K562 (cell line): ENCODE measurements around the gene INHBE. TPM values are rescaled to one million over a fixed set of nuclear protein-coding genes. Genes with fewer than 3 reads are reported as not detected.
A peak's percentile ranks its signal among the peaks of the same experiment; 100 is the strongest.

ENCODE experiments used
- CREB1 ChIP-seq, 2 experiments: sonication (generic) in 1 of 2; formaldehyde crosslinking in 1 of 2; IDR thresholded peaks; 2 replicates each; pipeline versions ENCODE4 v1.6.1 to v1.8.0; 2012 to 2022; ENCODE audit warnings: inconsistent platforms in 1 of 2, mild to moderate bottlenecking in 1 of 2, missing genetic modification reagents in 1 of 2, moderate library complexity in 1 of 2
- ELF1 ChIP-seq: fragments of 200-800 bp; sonication (Bioruptor generic); IDR thresholded peaks from 2 replicates; pipeline ENCODE4 v1.6.1; 2016; ENCODE audit warnings: missing genetic modification characterization, missing compliant biosample characterization
- ESRRB ChIP-seq: fragments of 250-450 bp; sonication (Bioruptor Pico); IDR thresholded peaks from 2 replicates; pipeline ENCODE4 v1.5.0; 2020; ENCODE audit warnings: mild to moderate bottlenecking, moderate library complexity, borderline replicate concordance
- ETV1 ChIP-seq: fragments of 450-650 bp; conservative IDR thresholded peaks from 2 replicates; pipeline ENCODE4 v1.6.1; 2016; ENCODE audit warnings: missing genetic modification characterization, control low read depth, low read depth, missing compliant biosample characterization
- GTF2F1 ChIP-seq: IDR thresholded peaks from 2 replicates; pipeline ENCODE4 v1.6.1; 2011; ENCODE audit warnings: low read depth, low read length, improper control_type of control experiment
- HNRNPLL ChIP-seq: fragments of 200-400 bp; formaldehyde crosslinking; IDR thresholded peaks from 2 replicates; pipeline ENCODE4 v1.6.1; 2017; ENCODE audit warnings: low read length, low read depth, mild to moderate bottlenecking; ENCODE audit not compliant: poor library complexity, severe bottlenecking
- LCOR ChIP-seq: sonication (generic); formaldehyde crosslinking; IDR thresholded peaks from 2 replicates; pipeline ENCODE4 v1.8.0; 2022; ENCODE audit warnings: mild to moderate bottlenecking, missing genetic modification reagents
- MAZ ChIP-seq, 2 experiments: fragments of 450-650 bp in 1 of 2; sonication (generic) in 1 of 2; formaldehyde crosslinking; IDR thresholded peaks in 1 of 2; conservative IDR thresholded peaks in 1 of 2; 2 replicates each; pipeline versions ENCODE4 v1.4.0 to v1.5.0; 2020; ENCODE audit warnings: mild to moderate bottlenecking in 1 of 2, missing genetic modification reagents in 1 of 2
- RAD21 ChIP-seq, 2 experiments: fragments of 250-450 bp in 1 of 2; fragments of 450-650 bp in 1 of 2; sonication (Bioruptor Pico) in 1 of 2; formaldehyde crosslinking in 1 of 2; IDR thresholded peaks in 1 of 2; conservative IDR thresholded peaks in 1 of 2; 2 replicates each; pipeline versions ENCODE4 v1.4.0 to v1.8.0; 2020 to 2022; ENCODE audit warnings: mild to moderate bottlenecking in 2 of 2, moderate library complexity in 1 of 2
- TAF9B ChIP-seq: fragments of 450-650 bp; IDR thresholded peaks from 2 replicates; pipeline ENCODE4 v1.6.1; 2018; ENCODE audit warnings: mild to moderate bottlenecking; ENCODE audit not compliant: partially characterized antibody
- polyA plus RNA-seq, 8 experiments: library from polyadenylated mRNA; depleted of rRNA in 4 of 8; stranded (reverse) in 5 of 8; unstranded in 3 of 8; fragments of >200 nt; fragmentation: Nextera tagmentation in 2 of 8; fragmentation: Illumina TruSeq in 1 of 8; extraction: Ambion mirVana in 2 of 8; extraction: Trizol in 1 of 8; gene quantifications; 2 replicates each; pipeline versions ENCODE4 v1.2.1 to v1.2.3, GENCODE V29; 2011 to 2014; ENCODE audit warnings: inconsistent platforms in 1 of 8, missing spikeins in 1 of 8
- total RNA-seq, 7 experiments: library from RNA; depleted of rRNA in 6 of 7; stranded (reverse); fragments of >200 nt in 6 of 7; fragmentation: Illumina TruSeq in 2 of 7; extraction: Trizol in 2 of 7; gene quantifications; 2 replicates each; pipeline versions ENCODE4 v1.2.1 to v1.2.3, GENCODE V29; 2011 to 2021; ENCODE audit warnings: low replicate concordance in 1 of 7
- TF ChIP-seq, protein P1 (sequence below): IDR thresholded peaks from 2 replicates; pipeline ENCODE4 v1.6.1; 2016; ENCODE audit warnings: missing genetic modification characterization, missing compliant biosample characterization
- TF ChIP-seq, protein P2 (sequence below): conservative IDR thresholded peaks from 2 replicates; pipeline ENCODE4 v1.6.1; 2011; ENCODE audit warnings: low read depth, mild to moderate bottlenecking, low read length; ENCODE audit not compliant: control insufficient read depth
- TF ChIP-seq, protein P3 (sequence below): fragments of 200-800 bp; sonication (Bioruptor generic); IDR thresholded peaks from 2 replicates; pipeline ENCODE4 v1.6.1; 2017; ENCODE audit warnings: missing genetic modification characterization, missing compliant biosample characterization
- TF ChIP-seq, protein P4 (sequence below): fragments of 250-450 bp; sonication (Bioruptor Pico); IDR thresholded peaks from 2 replicates; pipeline ENCODE4 v1.6.1; 2021; ENCODE audit warnings: mild to moderate bottlenecking
- TF ChIP-seq, protein P5 (sequence below): fragments of 250-450 bp; sonication (Bioruptor Pico); IDR thresholded peaks from 2 replicates; pipeline ENCODE4 v1.8.0; 2021; ENCODE audit warnings: moderate library complexity, mild to moderate bottlenecking, inconsistent platforms

INHBE gene
- total and polyA plus RNA-seq, 9 of the 15 experiments (the other 6 are each of a cell fraction or from before 2014, with no cell fraction given): 0.94 to 9.9 (median 7.3) TPM

DNA sequence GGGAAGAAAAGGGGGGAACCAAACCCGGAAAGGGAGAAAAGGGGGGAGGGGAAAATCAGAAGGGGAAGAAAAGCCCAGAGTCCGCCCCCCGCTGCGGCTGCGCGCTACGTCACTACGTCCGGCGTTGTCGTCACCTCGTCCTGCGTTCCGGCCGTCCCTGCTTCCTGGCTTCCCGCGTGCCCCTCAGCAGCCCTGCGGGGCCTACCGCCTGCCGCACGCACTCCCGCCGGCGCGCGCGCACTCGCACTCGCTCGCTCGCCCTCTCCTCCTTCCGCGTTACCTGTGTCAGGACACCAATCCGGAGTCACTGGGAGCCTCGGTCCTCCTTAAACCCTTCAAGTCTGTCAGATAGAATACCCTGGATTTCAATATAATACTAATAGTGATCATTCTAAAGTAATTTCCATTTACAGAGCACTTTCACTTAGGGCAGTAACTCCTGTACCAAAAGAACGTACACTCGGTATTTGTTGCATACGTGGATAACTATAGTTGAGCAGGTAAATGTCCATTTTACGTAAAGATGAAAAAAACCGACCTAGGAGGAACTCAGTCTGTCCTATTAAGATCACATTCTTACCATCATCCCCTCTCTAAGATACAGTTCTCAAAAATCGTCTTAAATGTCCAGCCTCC is 24.1 kb upstream of the INHBE start, which contains the start of gene R3HDM2 (continued):
- TF ChIP-seq, protein P1, sequence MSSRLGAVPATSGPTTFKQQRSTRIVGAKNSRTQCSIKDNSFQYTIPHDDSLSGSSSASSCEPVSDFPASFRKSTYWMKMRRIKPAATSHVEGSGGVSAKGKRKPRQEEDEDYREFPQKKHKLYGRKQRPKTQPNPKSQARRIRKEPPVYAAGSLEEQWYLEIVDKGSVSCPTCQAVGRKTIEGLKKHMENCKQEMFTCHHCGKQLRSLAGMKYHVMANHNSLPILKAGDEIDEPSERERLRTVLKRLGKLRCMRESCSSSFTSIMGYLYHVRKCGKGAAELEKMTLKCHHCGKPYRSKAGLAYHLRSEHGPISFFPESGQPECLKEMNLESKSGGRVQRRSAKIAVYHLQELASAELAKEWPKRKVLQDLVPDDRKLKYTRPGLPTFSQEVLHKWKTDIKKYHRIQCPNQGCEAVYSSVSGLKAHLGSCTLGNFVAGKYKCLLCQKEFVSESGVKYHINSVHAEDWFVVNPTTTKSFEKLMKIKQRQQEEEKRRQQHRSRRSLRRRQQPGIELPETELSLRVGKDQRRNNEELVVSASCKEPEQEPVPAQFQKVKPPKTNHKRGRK (tag): peak; percentile 7
- TF ChIP-seq ELF1 (tag): peak; percentile 92
- peak; percentile 94 for TF ChIP-seq CREB1 (IDR thresholded peaks at IDR 0.05)
- peak; percentile 93 for TF ChIP-seq CREB1 (CRISPR knock-in tag; IDR thresholded peaks at IDR 0.05)
- 0 out of 2 replicates have a peak, but pooled peaks have one; percentile 25 for TF ChIP-seq ETV1 (tag)
- TF ChIP-seq, protein P2, sequence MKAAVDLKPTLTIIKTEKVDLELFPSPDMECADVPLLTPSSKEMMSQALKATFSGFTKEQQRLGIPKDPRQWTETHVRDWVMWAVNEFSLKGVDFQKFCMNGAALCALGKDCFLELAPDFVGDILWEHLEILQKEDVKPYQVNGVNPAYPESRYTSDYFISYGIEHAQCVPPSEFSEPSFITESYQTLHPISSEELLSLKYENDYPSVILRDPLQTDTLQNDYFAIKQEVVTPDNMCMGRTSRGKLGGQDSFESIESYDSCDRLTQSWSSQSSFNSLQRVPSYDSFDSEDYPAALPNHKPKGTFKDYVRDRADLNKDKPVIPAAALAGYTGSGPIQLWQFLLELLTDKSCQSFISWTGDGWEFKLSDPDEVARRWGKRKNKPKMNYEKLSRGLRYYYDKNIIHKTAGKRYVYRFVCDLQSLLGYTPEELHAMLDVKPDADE: peak; percentile 39; the same call in 1 of the 2 replicates
- peak; percentile 64 for TF ChIP-seq HNRNPLL
- TF ChIP-seq, protein P3, sequence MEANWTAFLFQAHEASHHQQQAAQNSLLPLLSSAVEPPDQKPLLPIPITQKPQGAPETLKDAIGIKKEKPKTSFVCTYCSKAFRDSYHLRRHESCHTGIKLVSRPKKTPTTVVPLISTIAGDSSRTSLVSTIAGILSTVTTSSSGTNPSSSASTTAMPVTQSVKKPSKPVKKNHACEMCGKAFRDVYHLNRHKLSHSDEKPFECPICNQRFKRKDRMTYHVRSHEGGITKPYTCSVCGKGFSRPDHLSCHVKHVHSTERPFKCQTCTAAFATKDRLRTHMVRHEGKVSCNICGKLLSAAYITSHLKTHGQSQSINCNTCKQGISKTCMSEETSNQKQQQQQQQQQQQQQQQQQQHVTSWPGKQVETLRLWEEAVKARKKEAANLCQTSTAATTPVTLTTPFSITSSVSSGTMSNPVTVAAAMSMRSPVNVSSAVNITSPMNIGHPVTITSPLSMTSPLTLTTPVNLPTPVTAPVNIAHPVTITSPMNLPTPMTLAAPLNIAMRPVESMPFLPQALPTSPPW: peak; percentile 76
- TF ChIP-seq, protein P4, sequence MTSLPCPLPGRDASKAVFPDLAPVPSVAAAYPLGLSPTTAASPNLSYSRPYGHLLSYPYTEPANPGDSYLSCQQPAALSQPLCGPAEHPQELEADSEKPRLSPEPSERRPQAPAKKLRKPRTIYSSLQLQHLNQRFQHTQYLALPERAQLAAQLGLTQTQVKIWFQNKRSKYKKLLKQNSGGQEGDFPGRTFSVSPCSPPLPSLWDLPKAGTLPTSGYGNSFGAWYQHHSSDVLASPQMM (CRISPR knock-in tag): no peak
- TF ChIP-seq MAZ (CRISPR knock-in tag; conservative IDR thresholded peaks at IDR 0.05 in 1 of 2, IDR thresholded peaks at IDR 0.05 in 1 of 2): peak in 1 of 2 experiments; percentile 91; a peak in 3 of 4 replicates
- no peak; the same call in 1 of the 2 replicates for TF ChIP-seq GTF2F1
- peak; percentile 46; the same call in 1 of the 2 replicates for TF ChIP-seq LCOR (CRISPR knock-in tag)
- TF ChIP-seq, protein P5, sequence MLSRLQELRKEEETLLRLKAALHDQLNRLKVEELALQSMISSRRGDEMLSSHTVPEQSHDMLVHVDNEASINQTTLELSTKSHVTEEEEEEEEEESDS (CRISPR knock-in tag): no peak
- 0 out of 4 replicates have a peak, but pooled peaks of 1 of the 2 experiments have one; percentile 11 for TF ChIP-seq RAD21 (CRISPR knock-in tag; conservative IDR thresholded peaks at IDR 0.05 in 1 of 2, IDR thresholded peaks at IDR 0.05 in 1 of 2)
- TF ChIP-seq ESRRB: no peak
- TF ChIP-seq TAF9B: peak; percentile 50
